ENCODE measurements around the gene RGS19. TPM values are rescaled to one million over a fixed set of nuclear protein-coding genes. Genes with fewer than 3 reads are reported as not detected.
A peak's percentile ranks its signal among the peaks of the same experiment; 100 is the strongest.

Gene RGS19
- total RNA-seq, 2 experiments from 2014 or later = 84.5 to 119 TPM

DNA sequence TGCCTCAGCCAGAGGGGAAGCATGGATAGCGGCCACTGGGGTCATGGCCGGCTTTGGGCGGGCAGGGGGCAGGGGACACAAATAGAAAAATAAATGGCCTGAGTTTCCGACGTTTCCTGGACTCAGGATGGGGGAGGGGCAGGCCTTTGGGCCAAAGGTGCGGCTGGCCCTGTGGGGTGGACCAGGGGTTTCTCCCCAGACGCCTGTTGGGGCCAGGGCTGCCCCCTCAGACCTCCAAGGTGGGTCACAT, 22.8 kb downstream of the RGS19 start:
- Mint-ChIP-seq H3K27ac (no peak overlapping the region), H3K36me3 (no peaks in the 10 kb centered on the region), H3K4me3 (no peak overlapping the region), H3K27me3 (peaks cover 4% of the 10 kb centered on the region), H3K9me3 (ENCODE audit: low read depth) (no peaks in the 10 kb centered on the region), H3K4me1 (peaks cover 30% of the 10 kb centered on the region)
- CTCF ChIA-PET = interaction anchor here (7.4 kb wide), 1 partner anchor 16 kb away, joined by 133 read pairs; the partner anchor contains the start of gene C20orf204
- no peak for DNase-seq
- no peak for ATAC-seq

DNA sequence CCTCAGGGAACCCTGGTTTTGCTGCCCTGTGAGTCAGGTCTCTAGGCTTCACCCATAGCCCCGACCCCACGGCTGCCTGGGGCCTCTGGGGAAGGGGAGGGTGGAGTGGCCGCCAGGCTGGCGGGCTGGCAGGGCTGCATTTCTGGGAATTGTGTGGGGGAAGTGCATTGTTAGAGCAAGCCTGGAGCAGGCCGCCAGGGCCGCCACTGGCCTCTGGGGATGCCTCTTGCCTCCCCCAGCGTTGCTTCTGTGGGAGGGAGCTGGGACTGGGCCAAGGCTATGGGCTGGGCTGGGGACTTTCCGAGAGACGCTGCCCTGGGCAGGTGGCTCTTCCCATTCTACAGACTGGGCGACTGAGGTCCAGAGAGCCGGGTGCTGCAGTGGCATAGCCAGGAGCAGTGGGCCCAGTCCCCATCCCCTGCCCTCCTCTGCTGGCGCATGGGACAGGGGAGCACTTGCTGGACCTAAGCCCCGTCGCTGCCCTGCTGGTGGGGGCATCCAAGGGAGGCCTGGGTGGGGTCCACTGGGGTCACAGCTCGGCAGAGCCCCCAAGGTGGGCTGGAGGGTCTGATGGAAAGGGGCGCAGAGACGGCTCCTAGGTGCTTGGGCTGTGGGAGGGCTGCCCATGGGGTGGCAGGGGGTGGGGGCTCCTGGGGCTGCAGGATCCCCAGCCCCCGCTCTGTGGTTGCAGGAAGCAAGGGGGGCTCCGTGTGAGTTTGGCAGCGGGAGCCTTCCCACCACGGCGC, 23.3 kb downstream of the RGS19 start:
- H3K27me3 Mint-ChIP-seq = peaks cover 8% of the 10 kb centered on the region
- H3K27ac Mint-ChIP-seq = no peak overlapping the region
- no peaks in the 10 kb centered on the region for H3K9me3 Mint-ChIP-seq (ENCODE audit: low read depth)
- CTCF ChIA-PET = interaction anchor here (7.4 kb wide), 1 partner anchor 15 kb away, joined by 133 read pairs; the partner anchor contains the start of gene C20orf204
- DNase-seq = no peak
- H3K4me1 Mint-ChIP-seq = peaks cover 30% of the 10 kb centered on the region
- no peak overlapping the region for H3K4me3 Mint-ChIP-seq
- H3K36me3 Mint-ChIP-seq = no peaks in the 10 kb centered on the region
- no peak for ATAC-seq

DNA sequence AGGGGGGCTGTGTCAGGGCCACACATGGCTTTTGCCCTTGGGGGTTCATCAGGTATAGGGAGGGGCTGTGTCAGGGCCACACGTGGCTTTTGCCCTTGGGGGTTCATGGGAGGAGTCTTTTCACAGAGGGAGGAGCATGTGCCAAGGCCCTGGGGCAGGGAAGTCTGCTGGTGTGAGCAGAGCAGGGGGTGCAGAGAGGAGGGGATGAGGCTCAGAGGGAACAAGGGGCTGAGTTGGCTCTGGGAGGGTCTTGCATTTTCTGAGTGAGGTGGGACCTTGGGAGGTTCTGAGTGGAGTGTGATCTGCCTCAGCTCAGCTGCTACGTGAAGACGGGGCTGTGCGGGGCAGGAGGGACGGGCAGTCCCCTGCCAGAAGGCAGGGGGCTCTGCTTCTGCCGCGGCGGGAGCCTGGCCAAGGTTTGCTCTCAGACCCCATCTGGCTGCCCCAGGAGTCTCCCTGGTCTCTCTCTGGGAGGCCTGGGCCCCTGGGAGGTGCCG, 23.9 kb downstream of the RGS19 start:
- Mint-ChIP-seq H3K4me1 (peaks cover 30% of the 10 kb centered on the region), H3K27ac (peak overlapping the region; percentile 68), H3K27me3 (peaks cover 14% of the 10 kb centered on the region), H3K4me3 (no peak overlapping the region), H3K9me3 (ENCODE audit: low read depth) (no peaks in the 10 kb centered on the region), H3K36me3 (no peaks in the 10 kb centered on the region)
- CTCF ChIA-PET = interaction anchor here (1.8 to 7.4 kb wide), 3 partner anchors 16 to 75 kb away, joined by 5 to 78 read pairs (median 12); partner anchors contain the start of genes PRPF6 and SAMD10
- ATAC-seq (no peak), DNase-seq (no peak)

DNA sequence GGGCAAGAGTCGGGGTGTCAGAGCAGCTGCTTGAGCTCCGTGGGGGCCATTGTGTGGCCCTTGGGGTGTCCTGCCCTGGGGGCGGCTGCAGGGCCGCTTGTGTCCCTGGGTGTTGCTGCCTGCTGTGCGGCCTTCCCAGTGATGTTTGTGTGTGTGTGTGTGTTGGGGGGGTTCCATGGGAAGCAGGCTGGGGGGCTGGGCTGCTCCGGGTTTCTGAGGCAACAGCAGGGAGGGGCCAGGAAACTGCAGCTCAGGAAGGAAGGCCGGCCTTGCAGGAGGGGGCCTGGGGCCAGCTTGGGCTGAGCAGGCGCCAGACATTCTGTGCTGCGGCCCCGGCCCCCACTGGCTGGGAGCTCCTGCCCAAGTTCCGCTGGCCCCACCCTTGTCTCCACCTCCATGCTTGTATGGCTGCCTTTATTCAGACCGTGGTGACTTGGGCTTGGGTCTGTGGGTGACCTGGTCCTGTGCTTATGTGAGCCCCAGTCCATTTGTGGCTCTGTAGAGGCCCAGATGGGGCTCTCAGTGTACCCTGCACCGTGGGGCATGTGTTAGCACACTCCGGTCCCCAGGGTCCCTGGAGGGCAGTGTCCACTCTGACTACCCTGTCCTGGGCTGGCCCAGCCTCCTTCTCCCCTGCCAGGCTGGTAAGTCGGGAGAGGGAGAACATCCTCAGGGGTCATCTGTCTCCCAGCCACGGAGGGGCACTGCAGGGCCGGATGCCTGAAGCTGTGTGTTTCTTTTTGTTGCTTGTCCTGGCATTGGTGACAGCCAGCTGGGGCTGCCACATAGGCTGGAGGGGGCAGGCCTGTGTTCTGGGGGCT, 25.3 kb downstream of the RGS19 start:
- CTCF ChIA-PET = interaction anchor here (1.0 to 7.4 kb wide), 8 partner anchors 8 to 74 kb away, joined by 3 to 78 read pairs (median 6); partner anchors contain the start of genes OPRL1, PRPF6 and SAMD10

DNA sequence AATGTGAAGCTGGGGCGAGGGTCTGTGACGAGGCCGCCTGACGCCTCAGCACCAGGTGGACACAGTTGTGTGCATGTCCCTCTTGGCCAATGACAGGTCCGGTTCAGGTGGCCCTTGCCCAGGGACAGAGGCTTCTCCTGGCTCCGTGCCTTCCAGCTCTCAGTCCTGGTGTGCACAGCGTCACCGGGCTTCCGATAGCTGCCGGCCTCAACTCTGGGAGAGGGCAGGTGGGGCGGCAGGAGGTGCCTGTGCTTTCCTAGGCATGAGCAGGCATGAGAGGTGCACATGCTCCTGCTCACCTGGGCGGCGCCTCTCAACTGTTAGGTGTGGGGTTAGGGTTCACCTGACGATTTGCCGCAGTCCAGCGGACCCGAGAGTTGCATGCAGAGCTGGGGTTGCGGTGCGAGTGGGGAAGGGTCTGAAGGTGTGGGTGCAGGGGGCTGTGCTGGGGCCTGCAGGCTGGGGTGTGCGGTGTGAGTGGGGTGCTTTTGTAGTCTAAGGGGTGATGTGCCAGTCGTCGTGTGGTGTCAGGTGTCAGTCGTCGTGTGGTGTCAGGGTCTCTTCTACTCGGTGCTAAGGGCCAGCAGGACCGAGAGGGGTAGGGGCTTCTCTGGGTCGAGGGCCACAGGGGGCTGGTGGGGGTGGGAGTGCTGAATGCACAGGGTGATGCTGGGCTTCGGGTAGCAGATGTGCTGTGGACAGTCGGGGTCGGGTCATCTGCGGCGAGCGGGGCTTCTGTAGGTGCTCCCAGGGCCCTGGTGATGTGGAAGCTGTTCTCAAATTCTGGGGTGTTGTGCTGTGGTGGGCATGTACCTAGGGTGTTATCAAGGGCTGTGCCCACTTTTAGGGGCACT, 26.1 kb downstream of the RGS19 start:
- peaks cover 27% of the 10 kb centered on the region for H3K4me1 Mint-ChIP-seq

More for the DNA sequence above, 25.3 kb downstream of the RGS19 start:
- Mint-ChIP-seq H3K27me3 (peaks cover 19% of the 10 kb centered on the region), H3K36me3 (no peaks in the 10 kb centered on the region), H3K4me3 (no peak overlapping the region), H3K4me1 (peaks cover 30% of the 10 kb centered on the region), H3K27ac (no peak overlapping the region), H3K9me3 (ENCODE audit: low read depth) (no peaks in the 10 kb centered on the region)
- no peak for DNase-seq
- ATAC-seq = no peak

GRCh38 chr20:64052326-64052722, 27.0 kb downstream of the RGS19 start:
- CTCF ChIA-PET = interaction anchor here (1.5 to 7.4 kb wide), 4 partner anchors 10 to 67 kb away, joined by 4 to 78 read pairs (median 10); no protein-coding TSS in a partner anchor
- Mint-ChIP-seq H3K4me3 (no peak overlapping the region), H3K36me3 (no peaks in the 10 kb centered on the region), H3K27ac (no peak overlapping the region), H3K27me3 (peaks cover 28% of the 10 kb centered on the region), H3K4me1 (peaks cover 20% of the 10 kb centered on the region), H3K9me3 (ENCODE audit: low read depth) (no peaks in the 10 kb centered on the region)
- ATAC-seq (no peak), DNase-seq (no peak)

More for the DNA sequence above, 26.1 kb downstream of the RGS19 start:
- H3K27ac Mint-ChIP-seq = no peak overlapping the region
- ATAC-seq = no peak
- CTCF ChIA-PET = interaction anchor here (1.5 to 7.4 kb wide), 7 partner anchors 9 to 73 kb away, joined by 3 to 78 read pairs (median 7); partner anchors contain the start of genes PRPF6 and SAMD10
- DNase-seq = no peak
- no peaks in the 10 kb centered on the region for H3K9me3 Mint-ChIP-seq (ENCODE audit: low read depth)
- H3K4me3 Mint-ChIP-seq = no peak overlapping the region
- no peaks in the 10 kb centered on the region for H3K36me3 Mint-ChIP-seq
- peaks cover 21% of the 10 kb centered on the region for H3K27me3 Mint-ChIP-seq

DNA sequence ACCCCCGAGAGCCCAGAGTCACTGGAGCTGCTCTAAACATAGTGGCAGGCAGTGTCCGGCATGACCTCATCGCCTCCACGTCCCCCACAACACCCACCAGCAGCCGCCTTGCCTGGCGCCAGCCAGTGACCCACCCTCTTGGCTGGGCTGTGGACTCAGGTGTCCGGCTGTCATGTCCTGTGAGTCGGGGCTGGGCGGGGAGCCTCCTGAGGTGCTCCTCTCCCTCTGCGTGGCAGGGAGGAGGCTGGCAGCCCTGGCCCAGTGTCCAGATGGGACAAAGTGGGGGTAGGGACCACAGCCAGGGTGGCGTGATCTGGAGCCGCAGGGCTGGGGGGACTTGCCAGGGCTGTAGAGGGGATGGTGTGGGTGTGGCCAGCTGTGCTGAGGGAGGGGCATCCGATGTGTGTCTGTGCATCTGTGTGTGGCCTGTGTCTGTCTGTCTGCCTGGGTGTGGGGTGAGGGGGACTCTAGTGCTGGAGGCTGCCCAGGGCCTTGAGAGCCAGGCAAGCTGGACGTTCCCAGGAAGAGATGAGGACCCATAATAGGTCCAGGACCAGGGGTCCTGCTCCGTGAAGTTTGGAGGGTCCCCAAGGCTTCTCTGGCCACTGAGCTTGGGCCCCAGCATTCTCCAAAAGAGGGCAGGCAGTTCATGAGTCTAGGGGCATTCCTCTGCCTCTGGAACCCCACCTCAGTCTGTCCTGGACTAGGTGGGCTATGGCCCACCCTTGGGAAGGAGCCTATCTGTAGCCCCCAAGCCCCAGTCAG, 27.6 kb downstream of the RGS19 start:
- ATAC-seq (no peak), DNase-seq (no peak)
- CTCF ChIA-PET = interaction anchor here (3.4 to 7.4 kb wide), 2 partner anchors 12 to 19 kb away, joined by 12 to 78 read pairs; no protein-coding TSS in a partner anchor
- Mint-ChIP-seq H3K27ac (no peak overlapping the region), H3K4me3 (no peak overlapping the region), H3K4me1 (peaks cover 15% of the 10 kb centered on the region), H3K36me3 (no peaks in the 10 kb centered on the region), H3K27me3 (peaks cover 34% of the 10 kb centered on the region), H3K9me3 (ENCODE audit: low read depth) (no peaks in the 10 kb centered on the region)

- H3K27ac Mint-ChIP-seq = no peak overlapping the region
- no peak overlapping the region for H3K4me3 Mint-ChIP-seq
- no peaks in the 10 kb centered on the region for H3K36me3 Mint-ChIP-seq
- no peaks in the 10 kb centered on the region for H3K9me3 Mint-ChIP-seq (ENCODE audit: low read depth)
- CTCF ChIA-PET = interaction anchor here (7.4 kb wide), 1 partner anchor 12 kb away, joined by 78 read pairs; no protein-coding TSS in a partner anchor
- ATAC-seq (no peak), DNase-seq (no peak)
- H3K4me1 Mint-ChIP-seq = peaks cover 15% of the 10 kb centered on the region
- peaks cover 40% of the 10 kb centered on the region for H3K27me3 Mint-ChIP-seq
Observed at GRCh38 chr20:64051033-64051452, 28.3 kb downstream of the RGS19 start.

DNA sequence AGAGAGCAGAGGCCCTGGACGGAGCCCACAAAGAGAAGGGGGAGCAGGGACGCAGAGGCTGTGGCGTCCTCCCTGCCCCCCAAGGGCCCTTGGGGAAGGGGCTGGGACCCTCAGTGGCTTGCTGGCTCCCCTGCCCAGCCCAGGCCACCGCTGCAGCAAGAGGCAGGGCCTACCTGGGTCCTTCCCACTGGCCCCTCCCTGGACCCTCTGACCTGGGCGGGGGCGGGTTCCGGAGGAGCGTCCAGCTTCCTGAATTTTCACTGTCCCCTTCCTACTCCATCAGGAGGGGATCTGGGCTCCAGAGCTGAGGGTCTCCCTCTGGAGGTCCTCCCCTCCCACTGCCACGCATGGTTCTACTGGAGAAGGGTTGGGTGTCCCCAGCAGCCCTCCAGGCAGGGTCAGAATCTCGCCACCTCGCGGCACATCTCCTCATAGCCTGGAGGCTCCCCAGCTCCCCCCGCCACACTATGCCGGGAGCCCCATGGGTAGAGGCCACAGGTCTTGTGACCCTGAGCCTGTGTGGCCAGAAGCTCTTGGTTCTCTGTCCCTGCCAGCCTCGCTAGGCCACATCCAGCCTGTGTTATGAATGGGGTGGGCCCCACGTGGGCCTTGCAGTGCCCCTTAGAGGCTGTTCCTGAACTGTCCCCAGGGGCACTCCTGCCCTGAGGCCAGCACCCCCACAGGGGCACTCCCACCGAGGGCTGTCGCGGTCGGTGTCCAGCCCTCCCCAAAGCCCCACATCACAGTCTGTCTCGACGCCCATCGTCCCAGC, 28.9 kb downstream of the RGS19 start:
- no peak overlapping the region for H3K4me3 Mint-ChIP-seq
- peaks cover 14% of the 10 kb centered on the region for H3K4me1 Mint-ChIP-seq
- H3K36me3 Mint-ChIP-seq = no peaks in the 10 kb centered on the region
- ATAC-seq = no peak
- no peaks in the 10 kb centered on the region for H3K9me3 Mint-ChIP-seq (ENCODE audit: low read depth)
- CTCF ChIA-PET = interaction anchor here (0.5 to 7.4 kb wide), 3 partner anchors 8 to 77 kb away, joined by 3 to 78 read pairs (median 3); no protein-coding TSS in a partner anchor
- DNase-seq = no peak
- H3K27me3 Mint-ChIP-seq = peaks cover 44% of the 10 kb centered on the region
- H3K27ac Mint-ChIP-seq = no peak overlapping the region

DNA sequence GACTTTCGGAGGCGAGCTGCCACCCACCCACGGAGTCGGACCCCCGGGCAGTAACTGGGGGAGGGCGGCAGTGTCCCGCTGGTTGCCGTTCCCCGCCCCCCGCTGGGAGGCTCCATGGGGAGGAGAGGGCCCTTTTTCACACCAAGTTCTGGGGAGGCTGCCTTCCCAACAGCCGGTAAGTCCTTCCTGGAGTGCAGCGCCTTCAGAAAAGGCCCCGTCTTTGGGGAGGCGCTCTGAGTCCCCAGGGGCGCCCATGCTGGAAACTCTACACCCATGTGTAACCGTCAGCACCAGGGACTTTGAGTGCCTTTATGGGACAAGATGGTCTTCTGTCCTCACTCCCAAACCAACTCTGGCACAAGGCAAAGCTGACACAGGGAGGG, 29.4 kb downstream of the RGS19 start:
- DNase-seq (no peak), ATAC-seq (no peak)
- Mint-ChIP-seq H3K4me1 (peaks cover 9% of the 10 kb centered on the region), H3K4me3 (no peak overlapping the region), H3K9me3 (ENCODE audit: low read depth) (no peaks in the 10 kb centered on the region), H3K27me3 (peaks cover 44% of the 10 kb centered on the region), H3K27ac (no peak overlapping the region), H3K36me3 (no peaks in the 10 kb centered on the region)
- CTCF ChIA-PET = interaction anchor here (0.5 to 7.4 kb wide), 4 partner anchors 9 to 76 kb away, joined by 3 to 78 read pairs (median 5); partner anchors contain the start of genes PRPF6 and SAMD10

DNA sequence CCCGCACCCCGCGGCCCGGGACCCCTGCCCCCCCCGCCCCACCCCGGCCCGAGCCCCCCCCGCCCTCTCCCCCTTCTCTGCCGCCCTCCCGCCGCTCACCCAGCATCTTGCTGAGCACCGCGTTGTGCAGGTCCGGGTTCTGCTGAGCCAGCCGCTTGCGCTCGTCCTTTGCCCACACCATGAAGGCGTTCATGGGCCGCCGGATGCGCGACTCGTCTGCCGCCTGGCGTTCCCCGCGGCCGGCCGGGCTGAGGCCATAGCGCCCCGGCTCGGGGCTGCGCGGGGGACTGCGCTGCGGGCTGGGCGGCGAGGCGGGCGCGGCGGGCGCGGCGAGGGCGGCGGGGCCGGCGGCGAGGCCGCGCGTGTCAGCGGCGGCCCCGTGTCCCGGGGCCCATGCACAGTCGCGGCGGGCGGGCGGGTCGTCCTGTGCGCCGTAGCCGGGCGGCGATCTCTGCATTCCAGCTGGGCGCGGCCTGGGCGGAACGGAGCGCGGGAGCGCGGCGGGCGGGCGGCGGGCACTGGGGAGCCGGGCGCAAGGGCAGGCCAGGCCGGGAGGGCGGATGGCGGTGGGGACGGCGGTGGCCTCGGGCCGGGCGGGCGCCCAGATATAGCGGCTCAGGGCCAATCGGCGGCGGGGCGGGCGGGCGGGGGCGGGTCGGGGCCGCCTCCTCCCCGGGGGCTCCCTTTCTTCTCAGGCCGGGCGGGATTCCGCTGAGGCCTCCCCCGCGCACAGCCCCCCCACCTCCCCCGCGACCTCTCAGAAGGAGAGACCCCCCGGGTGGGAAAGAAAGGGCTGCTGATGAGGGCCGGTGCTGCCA, 30.0 kb downstream of the RGS19 start, which contains the start of gene SOX18:
SOX18 (minus strand) TSS at position 580 of the 818 bp plus-strand sequence; CDS start at position 457, 123 bp downstream.
- H3K27me3 Mint-ChIP-seq = peaks cover 44% of the 10 kb centered on the region
- ATAC-seq (peak; percentile 64), DNase-seq (peak; percentile 63)
- no peak within 1 kb of the TSS for H3K27ac Mint-ChIP-seq
- peaks cover 5% of the 10 kb centered on the region for H3K4me1 Mint-ChIP-seq
- CTCF ChIA-PET = interaction anchor here (1.0 to 7.4 kb wide), 3 partner anchors 10 to 69 kb away, joined by 3 to 78 read pairs (median 7); partner anchors contain the start of genes C20orf204, PRPF6 and SAMD10
- H3K9me3 Mint-ChIP-seq (ENCODE audit: low read depth) = no peaks in the 10 kb centered on the region
- no peaks in the 10 kb centered on the region for H3K36me3 Mint-ChIP-seq
- peak within 1 kb of the TSS; percentile 40 for H3K4me3 Mint-ChIP-seq
